ENCODE results near the gene LIPJ.
A peak's percentile ranks its signal among the peaks of the same experiment; 100 is the strongest.

The LIPJ gene

DNA sequence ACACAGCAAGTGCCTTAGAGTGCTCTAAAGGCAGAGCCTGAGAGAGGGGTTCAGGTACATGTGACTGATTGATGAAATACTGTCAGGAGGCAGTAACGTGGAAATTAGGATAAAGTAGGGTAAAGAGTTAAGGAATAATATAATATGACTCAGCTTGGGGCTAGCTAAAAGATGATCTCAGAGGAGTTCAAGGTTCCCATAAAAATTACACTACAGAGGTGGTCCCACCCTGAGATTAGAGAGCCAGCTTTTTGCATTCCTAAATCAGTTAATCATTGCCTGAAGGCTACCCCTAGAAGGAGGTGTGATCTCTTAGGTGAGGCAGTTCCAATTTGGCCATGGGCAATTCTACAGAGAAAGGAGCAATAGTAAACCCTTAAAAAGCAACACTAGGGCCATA is 5.8 kb downstream of the LIPJ start:
- no peak overlapping the region for H3K4me3 ChIP-seq (ENCODE audit: low read depth, low read length)
- no peak for DNase-seq (ENCODE audit: low read depth)
- TF ChIP-seq, protein P1, sequence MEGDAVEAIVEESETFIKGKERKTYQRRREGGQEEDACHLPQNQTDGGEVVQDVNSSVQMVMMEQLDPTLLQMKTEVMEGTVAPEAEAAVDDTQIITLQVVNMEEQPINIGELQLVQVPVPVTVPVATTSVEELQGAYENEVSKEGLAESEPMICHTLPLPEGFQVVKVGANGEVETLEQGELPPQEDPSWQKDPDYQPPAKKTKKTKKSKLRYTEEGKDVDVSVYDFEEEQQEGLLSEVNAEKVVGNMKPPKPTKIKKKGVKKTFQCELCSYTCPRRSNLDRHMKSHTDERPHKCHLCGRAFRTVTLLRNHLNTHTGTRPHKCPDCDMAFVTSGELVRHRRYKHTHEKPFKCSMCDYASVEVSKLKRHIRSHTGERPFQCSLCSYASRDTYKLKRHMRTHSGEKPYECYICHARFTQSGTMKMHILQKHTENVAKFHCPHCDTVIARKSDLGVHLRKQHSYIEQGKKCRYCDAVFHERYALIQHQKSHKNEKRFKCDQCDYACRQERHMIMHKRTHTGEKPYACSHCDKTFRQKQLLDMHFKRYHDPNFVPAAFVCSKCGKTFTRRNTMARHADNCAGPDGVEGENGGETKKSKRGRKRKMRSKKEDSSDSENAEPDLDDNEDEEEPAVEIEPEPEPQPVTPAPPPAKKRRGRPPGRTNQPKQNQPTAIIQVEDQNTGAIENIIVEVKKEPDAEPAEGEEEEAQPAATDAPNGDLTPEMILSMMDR (IDR thresholded peaks at IDR 0.05; ENCODE audit: insufficient read depth, low read depth, low read length, missing control alignments) = no peak

DNA sequence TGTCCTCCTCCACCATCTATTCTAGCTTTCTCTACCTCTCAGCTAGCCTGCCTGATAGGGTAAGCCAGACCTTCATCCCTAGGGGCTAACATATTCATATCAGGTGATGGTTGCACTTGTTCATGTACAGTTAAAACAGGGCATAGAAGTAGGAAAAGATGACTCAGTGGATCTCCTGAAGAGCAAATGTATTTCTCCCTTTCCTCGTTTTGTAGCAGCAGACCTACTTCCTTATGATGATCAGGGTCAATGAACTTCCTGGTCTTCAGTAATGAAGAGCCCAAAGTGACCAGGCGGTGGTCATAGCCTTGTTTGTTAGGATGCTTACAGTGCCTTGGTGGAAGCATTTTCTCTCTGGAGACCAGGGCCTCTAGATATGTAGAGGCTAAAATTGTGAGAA is 6.3 kb downstream of the LIPJ start:
- no peak for DNase-seq (ENCODE audit: low read depth)
- TF ChIP-seq, protein P1 (IDR thresholded peaks at IDR 0.05; ENCODE audit: insufficient read depth, low read depth, low read length, missing control alignments) = no peak
- H3K4me3 ChIP-seq (ENCODE audit: low read depth, low read length) = no peak overlapping the region

DNA sequence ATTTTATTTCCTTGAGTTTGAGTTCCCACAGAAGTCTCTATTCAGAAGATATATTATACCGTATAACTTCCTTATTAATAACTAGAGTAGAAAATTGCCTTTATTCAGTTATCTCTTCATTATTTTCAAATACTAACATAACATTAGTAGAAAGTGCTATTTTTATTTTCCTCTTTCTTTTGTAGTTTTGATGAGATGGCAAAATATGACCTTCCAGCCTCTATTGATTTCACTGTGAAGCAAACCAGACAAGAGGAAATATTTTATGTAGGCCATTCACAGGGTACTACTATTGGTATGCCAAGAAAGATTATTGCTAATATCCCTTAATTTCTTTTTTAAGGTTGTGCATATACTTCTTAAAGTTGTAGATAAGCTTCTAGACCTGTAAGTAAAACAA is 7.9 kb downstream of the LIPJ start:
- TF ChIP-seq, protein P1 (IDR thresholded peaks at IDR 0.05; ENCODE audit: insufficient read depth, low read depth, low read length, missing control alignments) = no peak
- no peak for DNase-seq (ENCODE audit: low read depth)
- H3K4me3 ChIP-seq (ENCODE audit: low read depth, low read length) = no peak overlapping the region

DNA sequence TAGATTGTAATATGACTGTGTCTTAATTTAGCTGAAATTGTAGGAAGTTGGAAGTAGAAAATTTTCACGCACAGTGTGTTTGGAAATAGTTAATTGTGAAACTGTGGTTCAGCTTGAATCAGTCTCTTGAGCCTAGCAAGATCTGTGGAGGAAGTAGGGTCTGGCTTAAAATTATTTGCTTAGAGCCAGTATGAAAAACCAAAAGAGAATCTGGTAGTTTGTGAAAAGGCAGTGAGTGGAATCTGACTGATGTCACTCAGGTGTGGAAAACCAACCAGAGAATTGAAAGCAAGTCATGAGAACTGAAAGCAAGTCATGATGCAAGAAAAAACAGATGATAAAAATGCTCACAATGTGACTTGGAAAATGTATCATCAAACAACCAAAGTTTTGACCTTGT is 11.5 kb downstream of the LIPJ start:
- peak; percentile 82 for DNase-seq (ENCODE audit: low read depth)
- TF ChIP-seq, protein P1 (IDR thresholded peaks at IDR 0.05; ENCODE audit: insufficient read depth, low read depth, low read length, missing control alignments) = no peak
- H3K4me3 ChIP-seq (ENCODE audit: low read depth, low read length) = no peak overlapping the region

DNA sequence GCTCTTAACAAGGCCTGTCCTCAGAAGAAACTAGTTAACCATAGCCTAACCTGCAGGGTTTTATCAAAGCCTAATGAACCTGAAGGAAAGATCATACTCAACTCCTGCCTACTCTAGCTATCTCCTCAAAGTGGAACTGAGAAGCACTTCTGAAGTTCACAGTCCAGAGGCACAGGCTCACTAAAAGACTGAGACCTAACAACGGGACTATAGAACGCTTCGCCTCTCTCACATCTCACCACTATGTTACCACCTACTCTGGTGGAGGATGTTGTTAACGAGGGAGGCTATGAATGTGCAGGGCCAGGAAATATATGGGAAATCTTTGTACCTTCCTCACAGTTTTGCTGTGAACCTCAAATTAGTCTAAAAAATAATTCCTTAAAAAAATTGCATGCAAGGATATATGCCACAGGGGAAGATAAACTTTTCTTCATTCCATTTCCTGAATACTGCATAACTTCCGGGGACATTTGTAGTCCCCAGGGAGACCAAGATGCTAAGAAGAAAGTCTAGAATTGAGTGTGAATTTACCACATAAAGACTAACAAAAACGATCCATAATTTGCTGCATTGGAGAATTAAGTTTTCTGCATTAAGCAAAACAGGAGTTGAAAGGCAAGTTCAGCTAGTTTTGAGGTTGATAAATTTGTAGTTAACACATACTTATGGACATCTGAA is 21.6 kb downstream of the LIPJ start:
- peak; percentile 78 for DNase-seq (ENCODE audit: low read depth)
- TF ChIP-seq, protein P1 (IDR thresholded peaks at IDR 0.05; ENCODE audit: insufficient read depth, low read depth, low read length, missing control alignments) = no peak
- no peak overlapping the region for H3K4me3 ChIP-seq (ENCODE audit: low read depth, low read length)

DNA sequence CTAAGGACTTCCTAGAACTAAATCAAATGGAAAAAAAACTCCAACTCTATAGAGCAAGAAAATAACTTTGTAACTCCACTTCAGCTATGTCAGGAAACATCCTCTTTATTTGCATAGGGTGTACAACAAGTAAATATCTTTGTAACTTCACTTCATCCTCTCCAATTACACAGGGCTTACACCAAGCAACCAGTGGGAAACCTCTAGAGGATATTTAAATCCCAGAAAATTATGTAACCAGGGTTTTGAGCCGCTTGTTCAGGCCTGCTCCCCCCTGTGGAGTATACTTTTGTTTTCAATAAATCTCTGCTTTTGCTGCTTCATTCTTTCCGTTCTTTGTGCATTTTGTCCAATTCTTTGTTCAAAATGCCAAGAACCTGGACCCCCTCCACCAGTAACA is 22.2 kb downstream of the LIPJ start:
- TF ChIP-seq, protein P1 (IDR thresholded peaks at IDR 0.05; ENCODE audit: insufficient read depth, low read depth, low read length, missing control alignments) = no peak
- DNase-seq (ENCODE audit: low read depth) = no peak
- no peak overlapping the region for H3K4me3 ChIP-seq (ENCODE audit: low read depth, low read length)
